SK-N-MC (cell line): Measurements from ENCODE around the gene CAMSAP1.
"Not testable (repeated sequence)": the region's sequence is repeated elsewhere in the genome, so short reads cannot be mapped to it uniquely, and the experiment has no call there.

Source experiments
- DNase-seq: peaks from one replicate; pipeline ENCODE4 v3.0.0-alpha.2; 2011; ENCODE audit warnings: low read depth, low spot score
- H3K27ac ChIP-seq: fragments of 200-600 bp; sonication (generic); 2 replicates; pipeline ENCODE4 v1.5.1; 2016; ENCODE audit warnings: mixed run types
- H3K36me3 ChIP-seq: fragments of 200-600 bp; sonication (generic); 2 replicates; pipeline ENCODE4 v1.6.1; 2017; ENCODE audit warnings: antibody characterized with exemption, low read length, mixed read lengths; ENCODE audit not compliant: insufficient read depth
- H3K4me3 ChIP-seq: fragments of 200-600 bp; sonication (generic); 2 replicates; pipeline ENCODE4 v1.5.1; 2016
- H3K9ac ChIP-seq: fragments of 200-600 bp; sonication (generic); 2 replicates; pipeline ENCODE4 v1.8.0; 2017; ENCODE audit warnings: mixed run types, mixed read lengths; ENCODE audit not compliant: insufficient read length
- H3K9me3 ChIP-seq: fragments of 200-600 bp; sonication (generic); 2 replicates; pipeline ENCODE4 v1.6.1; 2017; ENCODE audit warnings: low read depth, mild to moderate bottlenecking, antibody characterized with exemption, low read length, moderate library complexity, mixed read lengths
- EZH2 ChIP-seq: fragments of 200-600 bp; sonication (generic); IDR thresholded peaks from one replicate; pipeline ENCODE4 v1.6.1; 2017; ENCODE audit warnings: antibody characterized with exemption
- FOXP2 ChIP-seq: optimal IDR thresholded peaks from 2 replicates; pipeline ENCODE3; 2011; ENCODE audit warnings: mild to moderate bottlenecking, moderate library complexity; ENCODE audit not compliant: insufficient read depth; ENCODE audit errors: extremely low read length, control extremely low read depth
- POLR2AphosphoS5 ChIP-seq: IDR thresholded peaks from 2 replicates; pipeline ENCODE4 v1.6.1; 2012; ENCODE audit warnings: mild to moderate bottlenecking, low read depth, low read length, borderline replicate concordance

The CAMSAP1 gene

DNA sequence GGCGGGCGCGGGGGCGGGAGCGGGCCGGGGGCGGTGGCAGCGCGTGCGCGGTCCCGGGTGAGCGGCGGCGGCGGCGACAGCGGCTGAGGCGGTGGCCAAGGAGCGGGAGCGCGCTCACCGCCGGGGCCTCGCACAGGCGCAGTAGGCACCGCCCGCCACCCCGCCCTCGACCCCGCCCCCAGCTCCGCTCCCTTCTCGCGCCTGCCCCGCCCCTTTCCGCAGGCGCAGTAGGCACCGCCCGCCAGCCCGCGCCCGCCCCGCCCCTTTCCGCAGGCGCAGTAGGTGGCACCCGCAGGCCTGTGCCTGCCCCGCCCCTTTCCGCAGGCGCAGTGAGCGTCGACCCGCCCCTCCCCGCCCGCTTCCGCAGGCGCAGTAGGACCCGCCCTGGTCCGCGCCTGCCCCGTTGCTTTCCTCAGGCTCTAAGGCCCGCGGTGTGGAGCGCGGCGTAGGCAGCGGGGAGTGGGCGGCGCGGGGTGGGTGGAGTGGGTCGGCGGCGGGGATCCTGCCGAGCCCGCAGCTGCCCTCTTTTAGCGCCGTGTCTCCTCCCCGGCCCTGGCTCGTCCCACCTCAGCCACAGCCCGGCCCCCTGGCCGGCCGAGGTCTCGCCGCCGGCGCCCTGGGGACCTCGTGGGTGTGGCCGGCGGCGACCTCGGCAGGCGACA lies at the start of gene CAMSAP1:
TSS of gene CAMSAP1 (minus strand) at position 116 of the 662 bp plus-strand sequence. CDS start 387 bp downstream, outside the sequence.
- Histone ChIP-seq H3K9ac (peak within 1 kb of the TSS; percentile 87), H3K27ac (peak within 1 kb of the TSS; percentile 26; the same call in 1 of the 2 replicates), H3K4me3 (peak within 1 kb of the TSS; percentile 92), H3K9me3 (no peaks in the 10 kb centered on the region), H3K36me3 (peaks cover 61% of the 10 kb centered on the region)
- peak; percentile 86; the same call in 1 of the 2 replicates for TF ChIP-seq POLR2AphosphoS5
- TF ChIP-seq EZH2: no peak
- peak; percentile 35 for DNase-seq

- Histone ChIP-seq H3K4me3 (no peak overlapping the region), H3K36me3 (peaks cover 16% of the 10 kb centered on the region; the same call in 1 of the 2 replicates), H3K9me3 (no peaks in the 10 kb centered on the region), H3K27ac (no peak overlapping the region), H3K9ac (no peak overlapping the region)
- no peak for TF ChIP-seq POLR2AphosphoS5
- TF ChIP-seq EZH2: no peak
- TF ChIP-seq FOXP2: no peak
- DNase-seq: no peak
These were observed 49.4 kb upstream of the CAMSAP1 start for GRCh38 chr9:135956802-135957174.

DNA sequence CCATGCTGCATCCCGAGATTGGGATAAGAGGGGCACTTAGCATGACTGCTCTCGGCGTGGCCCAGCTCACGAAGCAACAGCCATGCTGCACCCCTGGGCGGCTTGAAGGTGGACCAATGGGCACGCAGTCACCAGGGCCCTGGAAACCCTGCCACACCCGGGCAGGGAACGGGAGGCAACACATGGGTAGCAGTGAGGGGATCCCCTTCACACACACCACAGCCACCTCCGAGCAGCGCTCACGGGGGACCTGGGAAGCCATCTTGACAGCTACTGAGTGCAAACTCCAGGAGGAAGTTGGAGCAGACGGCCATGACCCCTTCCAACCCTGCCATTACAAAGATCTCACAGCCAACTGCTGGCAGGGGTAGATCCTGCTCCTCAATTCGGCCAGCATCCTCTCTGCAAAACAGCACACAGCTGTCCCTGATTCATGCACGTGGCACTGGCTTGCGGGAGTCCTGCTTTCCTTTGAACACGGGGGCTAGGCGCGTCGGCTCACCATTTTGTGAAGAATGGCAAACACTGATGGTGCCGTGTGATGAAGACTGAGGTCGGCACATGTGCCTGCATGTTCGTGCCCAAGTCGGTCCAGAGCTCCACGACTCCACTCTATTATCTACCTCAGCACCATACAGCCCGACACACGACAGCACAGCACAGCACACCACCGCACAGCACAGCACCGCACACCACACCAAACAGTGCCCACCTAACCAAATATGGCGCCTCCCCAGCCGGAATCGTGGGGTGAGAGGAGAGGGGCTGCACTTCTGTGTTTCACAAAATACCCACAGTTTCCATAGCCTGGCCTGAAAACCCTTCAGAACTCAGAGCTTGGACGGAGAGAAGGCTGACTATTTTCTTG lies 48.8 kb upstream of the CAMSAP1 start:
- no peak for TF ChIP-seq EZH2
- DNase-seq: no peak
- no peak overlapping the region for H3K9ac ChIP-seq
- H3K27ac ChIP-seq: no peak overlapping the region
- H3K36me3 ChIP-seq: peaks cover 16% of the 10 kb centered on the region; the same call in 1 of the 2 replicates
- no peaks in the 10 kb centered on the region for H3K9me3 ChIP-seq
- H3K4me3 ChIP-seq: no peak overlapping the region

- Histone ChIP-seq H3K4me3 (no peak overlapping the region), H3K27ac (no peak overlapping the region), H3K36me3 (peaks cover 16% of the 10 kb centered on the region; the same call in 1 of the 2 replicates), H3K9me3 (no peaks in the 10 kb centered on the region), H3K9ac (no peak overlapping the region)
- DNase-seq: no peak
- TF ChIP-seq EZH2: no peak
- no peak for TF ChIP-seq POLR2AphosphoS5
- no peak for TF ChIP-seq FOXP2
These were observed 45.4 kb upstream of the CAMSAP1 start for GRCh38 chr9:135952664-135953206.

- Histone ChIP-seq H3K9me3 (no peaks in the 10 kb centered on the region), H3K4me3 (no peak overlapping the region), H3K27ac (no peak overlapping the region), H3K9ac (no peak overlapping the region), H3K36me3 (peaks cover 16% of the 10 kb centered on the region; the same call in 1 of the 2 replicates)
- DNase-seq: no peak
- TF ChIP-seq EZH2 (no peak), FOXP2 (no peak), POLR2AphosphoS5 (no peak)
These were observed 44.7 kb upstream of the CAMSAP1 start for GRCh38 chr9:135951889-135952663.

GRCh38 chr9:135951310-135951709 lies 44.0 kb upstream of the CAMSAP1 start:
- not testable (repeated sequence) for H3K9me3 ChIP-seq, H3K27ac ChIP-seq, DNase-seq, H3K9ac ChIP-seq, H3K4me3 ChIP-seq
- H3K36me3 ChIP-seq: peaks cover 21% of the 10 kb centered on the region; the same call in 1 of the 2 replicates

DNA sequence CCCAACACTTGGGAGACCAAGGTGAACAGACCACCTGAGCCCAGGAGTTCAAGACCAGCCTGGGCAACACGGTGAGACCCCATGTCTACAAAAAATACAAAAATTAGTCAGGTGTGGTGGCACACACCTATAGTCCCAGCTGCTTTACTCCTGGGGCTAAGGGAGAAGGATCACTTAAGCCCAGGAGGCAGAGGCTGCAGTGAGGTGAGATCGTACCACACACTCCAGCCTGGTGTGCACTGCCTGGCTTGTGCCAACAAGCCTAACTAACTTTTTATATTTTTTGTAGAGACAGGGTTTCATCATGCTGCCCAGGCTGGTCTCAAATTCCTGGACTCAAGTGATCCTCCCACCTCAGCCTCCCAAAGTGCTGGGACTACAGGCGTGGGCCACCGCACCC lies 43.5 kb upstream of the CAMSAP1 start:
- not testable (repeated sequence) for H3K27ac ChIP-seq, H3K4me3 ChIP-seq, H3K9ac ChIP-seq, H3K9me3 ChIP-seq, DNase-seq
- peaks cover 26% of the 10 kb centered on the region; the same call in 1 of the 2 replicates for H3K36me3 ChIP-seq

DNA sequence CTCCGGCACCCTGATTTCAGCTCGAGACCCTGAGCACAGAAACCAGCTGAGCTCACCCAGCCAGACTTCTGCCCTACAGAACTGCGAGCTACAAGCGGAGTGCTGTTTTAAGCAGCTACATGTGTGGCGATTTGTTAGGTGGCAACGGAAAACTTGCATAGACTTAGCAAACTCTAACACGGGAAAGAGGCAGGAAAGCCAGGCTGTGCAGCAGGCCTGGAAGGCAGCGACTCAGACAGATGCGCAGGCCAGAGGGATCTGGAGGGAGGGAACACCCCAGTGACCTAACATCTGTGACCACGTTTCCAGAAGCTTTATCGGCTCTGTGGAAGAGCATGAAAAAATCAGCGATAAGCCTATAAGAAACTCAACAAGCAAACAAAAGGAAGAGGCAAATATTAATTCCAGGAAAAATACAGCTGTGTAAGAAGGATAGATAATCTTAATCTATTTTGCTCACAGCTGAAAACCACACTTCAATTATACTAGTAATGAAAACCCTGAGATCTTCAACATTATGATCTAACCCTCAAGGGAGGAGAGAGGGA lies 42.9 kb upstream of the CAMSAP1 start:
- no peak overlapping the region for H3K9ac ChIP-seq
- H3K27ac ChIP-seq: no peak overlapping the region
- H3K36me3 ChIP-seq: peaks cover 32% of the 10 kb centered on the region; the same call in 1 of the 2 replicates
- no peak for DNase-seq
- H3K4me3 ChIP-seq: no peak overlapping the region
- TF ChIP-seq FOXP2 (no peak), EZH2 (no peak), POLR2AphosphoS5 (no peak)
- H3K9me3 ChIP-seq: no peaks in the 10 kb centered on the region
